CMK (cell line): Measurements from ENCODE around the gene MAP3K3.

Source experiments
- DNase-seq: peaks from one replicate; pipeline ENCODE4 v3.0.0-alpha.2; 2010; ENCODE audit warnings: low read depth

Gene MAP3K3

DNA sequence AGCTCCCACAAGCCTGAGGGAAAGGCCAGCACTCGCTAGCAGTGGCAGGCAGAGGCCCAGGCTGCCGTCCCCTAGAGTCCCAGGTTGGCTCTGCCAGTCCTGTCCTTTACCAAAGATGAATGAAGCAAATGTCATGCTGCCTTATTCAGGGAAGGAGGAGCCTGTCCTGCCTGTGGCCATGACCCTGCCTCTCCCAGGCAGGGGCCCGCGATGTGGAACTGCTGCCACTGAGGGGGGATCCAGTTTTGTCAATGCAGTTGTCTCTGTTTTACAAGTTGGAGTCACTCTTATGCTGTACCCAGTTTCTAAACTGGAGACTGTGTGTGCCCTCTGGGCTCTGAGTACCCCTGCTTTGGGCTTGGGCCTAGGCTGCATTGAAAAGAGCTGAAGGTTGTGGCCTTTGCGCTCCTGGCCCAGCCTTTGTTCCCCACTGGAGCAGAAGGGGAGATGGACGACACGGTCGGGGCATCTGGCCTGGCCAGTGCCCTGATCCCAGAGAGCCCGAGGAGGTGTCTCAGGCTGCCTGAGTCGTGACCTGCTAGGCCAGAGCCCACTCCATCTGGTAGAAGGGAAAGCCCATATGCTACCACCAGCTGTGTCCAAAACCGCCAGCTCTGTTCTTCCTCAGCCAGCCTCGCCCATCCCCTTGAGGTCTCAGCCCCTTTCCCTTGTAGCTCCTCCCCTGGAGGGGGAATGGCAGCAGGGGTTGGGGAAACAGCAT is 72.2 kb downstream of the MAP3K3 start:
- no peak for DNase-seq

DNA sequence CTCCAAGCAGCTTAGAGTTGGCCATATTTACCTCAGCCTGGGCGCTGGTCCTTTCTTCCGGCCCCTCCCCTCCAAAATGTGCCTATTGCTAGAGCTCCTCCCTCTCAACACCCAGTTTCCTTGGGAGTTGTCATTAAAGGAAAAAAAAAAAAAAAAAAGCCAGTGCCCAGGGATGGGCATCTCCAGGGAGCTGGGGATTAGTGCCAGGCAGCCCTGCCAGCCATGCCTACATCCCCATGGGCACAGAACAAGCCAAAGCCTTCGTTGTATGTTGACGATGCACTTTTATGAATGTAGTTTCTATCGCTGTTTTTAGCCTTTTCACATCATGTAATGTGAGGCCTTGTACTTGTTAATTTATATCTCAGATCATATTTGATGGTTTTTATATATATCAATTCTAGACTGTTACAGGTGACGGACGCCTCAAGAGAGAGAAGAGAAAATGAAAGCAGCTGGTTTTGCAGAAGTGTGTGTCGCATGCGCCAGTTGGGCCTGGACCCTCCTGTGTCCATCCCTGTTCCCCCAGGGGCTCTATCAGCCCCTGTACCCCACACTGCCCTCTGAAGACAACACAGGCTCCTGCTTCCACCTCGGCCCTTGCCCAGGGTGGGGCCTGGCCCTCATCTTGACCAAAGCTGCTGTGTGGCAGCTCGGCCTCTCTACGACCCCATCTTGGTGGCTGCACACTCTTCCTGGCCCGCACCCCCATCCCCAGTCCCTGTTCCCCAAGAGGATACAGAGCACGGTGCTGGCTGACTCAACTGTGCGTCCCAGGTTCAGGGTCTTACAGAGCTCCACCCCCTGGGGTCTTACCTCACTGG is 72.9 kb downstream of the MAP3K3 start:
- no peak for DNase-seq

DNA sequence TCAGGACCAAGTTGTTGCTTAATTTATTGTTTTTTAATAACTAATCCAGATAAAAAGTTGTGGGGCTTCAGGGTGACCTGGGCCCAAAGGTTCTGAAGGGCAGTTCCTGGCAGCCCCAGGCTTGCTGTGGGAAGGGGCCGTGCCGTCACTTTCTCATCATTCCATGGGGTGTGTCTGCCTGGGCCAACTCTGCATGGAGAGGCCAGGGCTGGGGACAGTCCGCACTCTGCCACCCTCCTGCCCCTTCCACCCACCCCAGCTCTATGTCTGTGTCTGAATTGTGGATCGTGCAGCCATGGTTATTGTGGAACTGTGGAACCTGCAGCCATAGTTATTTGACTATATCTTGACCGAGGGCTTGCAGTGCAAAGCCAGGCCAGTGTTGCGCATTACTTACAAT is 73.7 kb downstream of the MAP3K3 start:
- no peak for DNase-seq

DNA sequence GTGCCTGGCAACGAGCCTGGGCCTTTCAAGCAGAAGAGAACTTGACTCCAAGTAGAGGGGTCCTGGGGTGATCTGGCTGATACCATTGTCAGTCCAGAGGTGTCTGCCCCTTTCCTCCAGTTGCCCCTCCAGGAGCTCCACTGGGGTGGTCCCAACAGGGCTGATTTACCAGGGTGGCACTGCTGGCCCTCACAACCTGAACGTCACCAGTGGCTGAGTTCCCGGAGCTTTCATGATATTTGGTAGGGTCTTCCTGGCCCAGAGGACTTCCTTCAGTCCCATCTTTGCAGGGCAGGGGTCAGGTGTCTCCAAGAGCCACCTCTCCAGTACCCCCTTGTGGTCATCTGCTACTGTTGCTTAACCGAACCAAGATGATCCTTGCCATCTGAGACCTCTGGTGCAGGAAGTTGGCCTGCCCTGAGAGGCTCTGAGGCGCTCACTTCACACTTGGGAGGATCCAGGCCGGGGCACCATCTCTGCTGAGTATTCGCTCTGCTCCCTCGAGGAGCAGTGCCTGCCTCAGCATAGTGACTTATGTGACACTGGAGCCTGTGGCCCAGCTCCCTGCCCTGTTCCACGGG is 74.3 kb downstream of the MAP3K3 start:
- no peak for DNase-seq

DNA sequence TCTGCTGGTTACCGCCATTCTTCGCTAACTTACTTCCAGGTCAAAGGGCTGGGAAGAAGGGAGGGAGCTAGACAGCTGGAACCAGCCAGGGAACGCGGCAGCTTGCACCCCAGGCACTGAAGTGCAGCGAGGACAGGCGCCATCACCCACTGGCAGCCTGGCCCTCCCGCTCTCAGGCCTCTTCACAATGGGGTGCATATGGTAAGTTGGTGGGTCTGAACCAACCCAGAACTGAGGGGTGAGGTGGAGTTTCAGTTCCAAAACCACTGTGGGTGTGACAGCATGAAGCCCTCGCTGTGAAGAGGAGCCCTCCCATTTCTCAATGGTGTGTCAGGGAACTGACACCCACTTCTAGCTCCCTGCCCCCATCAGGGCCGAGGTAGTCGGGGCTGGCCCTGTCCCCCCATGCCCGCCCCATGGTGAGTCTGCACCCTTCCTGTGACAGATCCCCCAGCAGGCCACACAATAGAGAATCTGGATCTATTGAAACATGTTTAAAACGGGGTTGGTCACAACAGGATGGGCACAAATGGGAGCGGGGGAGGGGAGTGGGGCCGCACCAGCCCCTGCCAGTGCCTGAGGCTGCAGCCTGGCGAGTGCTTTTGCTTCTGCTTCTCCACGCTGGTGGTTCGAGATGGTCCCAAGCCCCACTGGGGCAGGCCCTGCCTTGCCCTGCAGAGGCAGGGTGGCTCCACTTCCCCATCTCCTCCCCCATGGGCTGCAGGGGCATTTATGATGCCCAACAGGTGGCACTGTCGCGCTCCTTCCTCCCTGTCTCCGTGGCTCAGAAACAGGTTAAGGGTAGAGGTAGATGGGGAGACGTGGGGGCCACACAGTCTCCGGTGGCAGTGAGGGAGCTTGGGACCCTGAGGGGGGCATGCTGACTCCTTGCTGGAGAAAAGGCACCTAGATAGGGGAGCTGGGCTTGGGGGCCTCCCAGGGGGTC is 75.4 kb downstream of the MAP3K3 start:
- DNase-seq = no peak

DNA sequence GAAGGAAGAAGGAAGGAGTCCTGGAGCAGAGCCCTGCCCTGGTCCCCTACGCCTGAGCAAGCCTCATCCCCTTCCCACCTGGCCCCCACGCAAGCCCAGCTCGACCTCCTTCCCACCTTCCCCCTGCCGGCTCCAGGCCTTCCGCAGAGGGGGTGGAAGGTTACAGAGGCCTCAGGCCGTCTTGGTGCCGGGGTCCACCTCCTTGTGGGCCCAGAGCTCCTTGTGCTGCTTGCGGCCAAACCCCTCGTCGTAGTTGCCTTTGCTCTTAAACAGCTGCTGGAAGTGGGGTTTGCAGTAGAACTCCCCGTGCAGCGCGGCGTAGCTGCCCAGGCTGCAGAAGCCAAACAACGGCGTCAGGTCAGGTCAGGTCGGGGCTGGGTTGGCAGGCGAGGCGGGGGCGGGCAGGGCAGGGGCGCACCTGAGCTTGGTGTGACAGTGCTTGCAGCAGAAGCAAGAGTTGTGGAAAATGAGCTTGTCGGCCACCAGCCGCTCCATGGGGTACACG is 76.2 kb downstream of the MAP3K3 start:
- DNase-seq = no peak

DNA sequence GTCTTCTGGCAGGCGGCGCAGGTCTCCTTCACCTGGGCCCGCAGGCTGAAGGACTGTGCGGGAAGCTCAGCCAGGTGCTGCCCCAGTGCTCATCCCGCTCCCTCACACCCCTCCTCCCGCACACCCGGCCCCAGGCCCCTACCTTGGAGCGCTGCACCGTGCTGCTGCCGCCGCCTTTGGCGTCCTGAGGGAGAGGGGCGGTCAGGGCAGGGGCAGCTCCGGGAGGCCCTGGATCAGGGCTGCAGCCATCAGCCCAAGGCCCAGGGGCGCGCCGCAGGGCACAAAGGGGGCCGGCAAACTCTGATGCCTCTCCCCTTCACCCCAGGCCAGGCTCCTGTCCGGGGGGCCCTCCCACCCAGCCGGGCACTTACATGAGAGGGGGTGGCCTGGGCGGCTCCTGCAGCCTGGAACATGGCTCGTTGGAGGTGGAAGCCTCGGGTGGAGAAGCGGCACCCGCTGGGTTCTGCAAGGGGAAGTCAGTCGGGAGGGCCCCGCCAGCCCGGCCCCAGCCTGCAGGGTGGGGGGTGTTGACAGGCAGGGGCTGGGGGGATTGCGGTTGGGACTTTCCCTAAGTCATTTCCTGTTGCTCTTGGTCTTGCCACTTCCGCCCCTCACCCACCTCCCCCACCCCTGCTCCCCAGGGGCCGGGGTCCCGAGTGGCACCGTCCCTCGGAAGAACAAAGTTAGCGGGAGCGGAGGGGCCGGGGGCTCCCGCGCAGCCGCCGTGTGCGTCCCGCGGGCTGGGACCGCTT is 76.8 kb downstream of the MAP3K3 start:
- peak; percentile 95 for DNase-seq

DNA sequence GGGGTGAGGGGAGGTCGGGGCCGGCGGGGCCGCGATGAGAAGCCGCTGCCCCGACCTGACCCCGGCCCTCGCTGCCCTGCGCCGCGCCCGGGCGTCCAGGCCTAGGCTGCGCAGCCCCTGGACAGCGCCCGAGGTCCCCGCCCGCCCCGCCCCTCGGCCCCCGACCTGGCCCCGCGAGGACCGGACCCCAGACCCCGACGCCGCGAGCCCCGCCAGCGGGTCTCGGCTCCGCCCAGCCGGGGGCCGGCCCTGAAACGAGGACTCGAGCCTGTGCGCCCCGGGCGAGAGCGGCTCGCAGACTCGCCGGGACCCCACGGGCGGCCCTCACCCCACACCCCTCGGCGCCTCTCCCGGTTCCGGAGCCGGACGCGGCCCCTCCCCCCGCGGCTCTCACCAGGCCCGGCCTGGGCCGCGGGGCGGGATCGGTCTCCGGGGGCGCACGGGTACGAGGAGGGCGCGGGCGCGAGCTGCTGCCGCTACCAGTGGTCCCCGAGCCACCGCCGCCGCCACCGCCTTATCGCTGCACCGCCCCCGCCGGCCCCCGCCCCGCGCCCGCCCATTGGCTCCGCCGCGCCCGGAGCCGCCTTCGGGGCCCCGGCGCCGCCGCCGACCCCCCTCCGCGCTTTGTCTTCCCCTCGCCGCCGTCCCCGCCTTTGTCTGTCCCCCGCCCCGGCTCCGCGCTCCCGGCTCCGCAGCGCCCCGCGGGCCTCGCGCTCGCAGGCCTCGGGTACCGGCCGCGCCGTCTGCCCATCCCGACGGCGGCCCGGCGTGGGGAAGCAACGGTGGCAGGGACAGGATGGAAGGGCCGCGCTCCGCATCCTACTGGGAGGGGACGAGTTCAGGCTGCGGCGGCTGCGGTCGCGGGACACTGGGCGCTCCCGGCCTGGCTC is 77.7 kb downstream of the MAP3K3 start, which contains the start of gene LIMD2:
Gene LIMD2, minus strand, starts transcription at position 488 of the 890 bp plus-strand sequence. CDS start 827 bp downstream, outside the sequence.
- peak; percentile 74 for DNase-seq

DNA sequence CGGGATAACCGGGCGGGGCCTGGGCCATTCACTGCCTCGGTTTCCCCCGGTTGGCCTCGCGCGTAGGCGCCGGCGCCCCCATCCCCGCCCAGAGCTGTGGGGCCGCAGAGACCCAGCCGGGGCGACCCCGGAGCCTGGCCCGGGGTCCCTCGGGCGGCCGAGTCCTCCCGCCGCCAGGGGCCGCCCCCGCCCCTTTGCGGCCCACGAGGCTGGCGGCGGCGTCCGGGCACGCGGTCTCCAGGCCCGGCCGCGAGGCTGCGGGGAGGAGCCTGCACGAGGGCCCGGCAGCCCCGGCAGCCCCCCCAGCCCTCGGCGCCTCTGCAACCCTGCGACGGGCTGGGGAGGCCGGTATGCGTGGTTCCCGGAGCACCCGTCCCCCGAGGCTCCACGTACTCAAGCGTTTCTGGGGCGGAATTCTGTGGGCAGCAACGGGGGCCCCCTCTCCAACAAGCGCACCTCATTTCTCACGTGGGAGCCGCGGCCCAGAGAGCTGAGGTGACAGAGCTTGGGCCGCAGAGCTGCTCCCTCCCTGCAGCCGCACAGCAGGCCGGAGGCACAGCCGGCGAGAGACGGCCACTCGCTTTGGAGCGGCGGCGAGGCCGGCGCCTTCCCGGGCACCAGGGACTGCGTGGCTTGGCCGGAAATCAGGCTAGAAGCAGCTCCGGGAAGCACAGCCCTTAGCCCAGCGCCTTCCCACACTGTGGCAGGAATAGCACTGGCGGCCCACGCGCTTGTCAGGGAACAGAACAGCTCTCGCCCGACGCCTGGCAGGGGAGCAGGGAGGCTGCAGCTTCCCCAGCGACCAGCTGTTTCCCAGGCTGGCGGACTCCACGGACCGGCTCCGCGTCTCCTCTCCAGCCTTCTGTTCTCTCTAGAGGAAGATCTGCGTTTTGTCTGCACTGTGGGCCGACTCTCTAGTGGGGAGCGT is 78.6 kb downstream of the MAP3K3 start:
- no peak for DNase-seq

DNA sequence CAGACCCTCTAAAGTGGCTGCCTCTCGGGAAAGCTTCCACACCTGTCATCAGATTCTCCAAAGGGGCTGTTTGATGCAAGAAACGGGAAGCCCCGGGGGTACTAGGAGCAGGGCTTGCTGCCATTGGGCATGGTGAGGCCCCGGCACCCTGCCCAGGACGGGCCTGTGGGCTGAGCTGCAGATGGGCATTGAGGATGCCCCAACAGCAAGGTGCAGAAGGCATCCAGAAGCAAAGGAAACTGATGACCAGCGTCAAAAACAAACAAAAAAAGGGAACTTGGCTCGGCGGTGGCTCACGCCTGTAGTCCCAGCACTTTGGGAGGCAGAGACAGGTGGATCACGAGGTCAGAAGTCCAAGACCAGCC is 79.2 kb downstream of the MAP3K3 start:
- no peak for DNase-seq

DNA sequence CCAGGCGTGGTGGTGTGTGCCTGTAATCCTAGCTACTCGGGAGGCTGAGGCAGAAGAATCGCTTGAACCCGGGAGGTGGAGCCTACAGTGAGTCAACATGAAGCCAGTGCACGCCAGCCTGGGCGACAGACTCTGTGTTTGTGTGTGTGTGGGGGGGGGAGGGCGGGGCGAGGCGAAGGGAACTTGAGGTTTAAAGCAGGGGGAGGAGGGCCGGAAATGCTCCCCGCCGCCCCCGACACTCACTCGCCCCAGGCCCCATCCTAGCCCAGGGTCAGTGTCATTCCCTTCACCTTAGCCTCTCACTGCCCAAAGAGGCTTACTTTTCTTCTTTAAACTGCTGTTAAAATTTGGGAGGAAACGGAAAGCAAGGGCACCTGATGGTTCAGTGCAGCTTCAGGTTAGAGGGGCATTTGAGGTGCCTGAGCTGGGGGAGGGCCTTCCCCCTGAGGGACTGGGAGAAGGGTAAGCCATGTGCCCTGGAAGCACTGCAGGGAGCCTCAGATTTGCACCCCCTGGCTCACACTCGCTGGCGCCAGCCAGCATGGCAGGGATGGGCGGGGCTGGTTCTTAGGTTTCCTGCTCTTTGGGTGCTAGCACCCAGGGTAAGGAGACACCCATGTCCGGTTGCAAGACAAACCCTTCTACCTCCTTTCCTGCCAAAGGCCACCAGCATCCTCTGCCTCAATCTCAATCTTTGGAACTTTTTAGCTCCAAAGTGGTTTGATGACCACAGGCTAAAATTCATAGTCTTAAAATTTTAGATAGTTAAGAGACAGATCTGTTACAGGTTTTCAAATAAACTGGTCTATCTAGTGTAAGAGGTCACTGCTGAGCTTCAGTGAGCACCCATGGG is 79.9 kb downstream of the MAP3K3 start:
- no peak for DNase-seq

DNA sequence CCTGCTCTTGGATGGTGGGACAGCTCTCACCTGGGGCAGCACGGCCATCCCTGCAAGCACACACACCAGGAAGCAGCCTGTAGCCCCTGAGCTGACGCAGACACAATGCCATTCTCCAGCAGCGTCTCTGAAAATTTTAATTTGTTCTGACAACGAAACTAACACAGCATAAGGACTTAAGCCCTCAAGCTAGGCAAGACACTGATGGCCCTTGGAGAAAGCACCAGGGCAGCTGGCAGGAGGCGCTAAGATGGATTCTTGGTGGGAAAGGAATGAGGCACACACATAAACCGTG is 80.5 kb downstream of the MAP3K3 start:
- no peak for DNase-seq

DNA sequence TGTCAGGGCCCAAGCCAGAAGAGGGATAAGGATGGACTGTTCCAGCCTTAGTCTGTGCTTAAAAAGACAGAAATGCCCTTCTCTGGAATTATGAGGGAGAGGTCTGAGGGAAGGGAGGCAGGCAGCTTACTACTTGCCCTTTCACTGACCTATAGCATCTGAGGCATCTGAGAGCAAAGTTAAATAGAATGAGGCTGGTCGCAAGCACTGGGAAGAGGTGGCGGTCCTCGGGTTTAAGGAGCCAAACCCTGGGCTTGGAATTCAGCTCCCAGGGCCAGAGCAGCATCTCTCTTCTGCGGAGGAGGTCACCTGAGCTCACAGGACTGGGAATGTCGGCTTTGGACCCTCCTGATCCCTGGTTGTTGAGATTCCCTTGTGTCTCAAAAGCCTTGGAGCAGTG is 80.8 kb downstream of the MAP3K3 start:
- DNase-seq = no peak

DNA sequence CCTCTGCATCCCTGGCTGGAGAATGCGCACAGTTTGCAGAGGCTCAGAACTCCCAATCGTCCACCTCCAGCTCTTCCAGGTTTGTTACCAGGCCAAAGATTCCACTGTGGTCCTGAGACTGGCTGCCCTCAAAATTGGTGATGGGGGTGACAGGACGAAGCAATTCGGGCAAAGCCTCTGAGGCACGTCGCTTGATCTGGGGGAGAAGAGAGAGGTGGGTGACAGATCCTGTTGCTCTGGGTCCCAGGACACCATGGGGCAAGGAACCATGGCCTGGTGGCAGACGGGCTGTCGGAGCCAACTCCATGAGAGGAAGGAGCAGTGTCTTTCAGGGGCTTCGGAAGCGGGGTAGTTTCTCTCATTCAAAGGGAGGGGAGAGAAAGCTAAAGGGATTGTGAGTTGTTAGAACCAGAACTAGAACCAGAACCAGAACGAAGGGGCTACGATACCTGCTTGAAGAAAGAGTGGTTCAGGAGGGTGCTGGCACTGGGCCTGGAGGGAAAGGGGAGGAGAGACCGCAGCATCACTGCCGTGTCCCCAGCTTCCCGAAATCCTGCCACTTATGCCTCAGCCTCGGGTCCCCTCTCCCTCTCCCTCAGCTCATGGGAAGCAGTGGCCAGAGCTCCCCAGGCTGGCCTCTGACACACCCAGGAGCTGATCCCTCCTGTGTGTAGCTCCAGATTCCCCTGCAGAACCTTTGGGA is 81.5 kb downstream of the MAP3K3 start:
- DNase-seq = no peak

DNA sequence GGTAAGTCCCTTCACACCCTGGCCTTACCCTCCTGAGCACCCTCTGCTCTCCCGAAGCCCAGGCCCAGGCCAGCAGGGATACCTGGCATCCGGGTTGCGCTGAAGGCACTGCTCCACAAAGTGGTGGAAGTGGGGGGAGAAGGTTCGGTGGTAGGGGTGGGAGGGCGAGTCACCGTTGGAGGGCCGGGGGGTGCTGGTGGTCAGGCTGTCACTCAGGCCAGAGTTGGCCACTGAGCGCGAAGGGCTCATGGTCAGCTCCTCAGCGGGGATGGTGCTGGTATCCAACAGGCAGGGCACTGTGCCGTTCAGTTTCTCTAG is 82.0 kb downstream of the MAP3K3 start:
- DNase-seq = no peak

DNA sequence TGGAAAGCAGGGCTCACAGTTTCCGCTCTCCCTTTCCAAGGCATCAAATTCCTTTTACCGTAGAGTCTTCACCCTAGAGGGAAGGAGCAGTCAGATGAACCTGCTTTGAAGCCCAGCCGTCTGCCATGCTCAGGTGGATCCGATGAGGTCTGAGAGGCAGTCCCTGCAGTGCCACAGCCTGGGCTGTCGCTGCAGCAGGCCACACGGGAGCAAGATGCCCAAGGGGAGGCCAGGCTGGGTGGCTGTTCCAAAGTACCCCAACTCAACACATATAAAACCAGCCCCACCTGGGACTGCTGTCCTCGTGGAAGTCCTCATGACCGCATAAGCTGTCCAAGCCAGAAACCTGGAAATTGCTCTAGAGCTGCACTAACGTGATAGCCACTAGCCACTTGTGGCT is 82.6 kb downstream of the MAP3K3 start:
- no peak for DNase-seq

DNA sequence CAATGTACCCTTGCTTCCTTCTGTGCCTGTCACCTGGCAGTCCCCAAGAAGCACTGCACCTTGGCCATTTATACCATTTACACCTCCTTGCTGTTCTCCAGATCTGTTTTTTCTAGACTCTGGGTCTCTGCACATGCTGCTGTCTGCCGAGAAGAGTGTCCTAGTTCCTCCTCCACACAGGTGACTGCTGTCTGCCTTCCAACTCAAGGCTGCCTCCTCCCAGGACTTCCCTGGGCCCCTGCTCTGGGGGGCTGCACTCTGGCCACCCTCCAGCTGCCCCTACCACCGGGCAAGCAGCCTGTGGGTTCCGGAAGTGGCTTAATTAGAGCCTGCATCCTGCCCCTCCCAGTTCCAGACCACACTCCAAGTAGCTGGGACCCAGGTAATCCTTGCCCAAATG is 83.4 kb downstream of the MAP3K3 start:
- no peak for DNase-seq
